Measurements from ENCODE around the gene CPTP. TPM values are rescaled to one million over a fixed set of nuclear protein-coding genes. Genes with fewer than 3 reads are reported as not detected.

CPTP gene
- total RNA-seq, 6 experiments from 2014 or later = 24.6 to 31.5 (median 26.6) TPM

DNA sequence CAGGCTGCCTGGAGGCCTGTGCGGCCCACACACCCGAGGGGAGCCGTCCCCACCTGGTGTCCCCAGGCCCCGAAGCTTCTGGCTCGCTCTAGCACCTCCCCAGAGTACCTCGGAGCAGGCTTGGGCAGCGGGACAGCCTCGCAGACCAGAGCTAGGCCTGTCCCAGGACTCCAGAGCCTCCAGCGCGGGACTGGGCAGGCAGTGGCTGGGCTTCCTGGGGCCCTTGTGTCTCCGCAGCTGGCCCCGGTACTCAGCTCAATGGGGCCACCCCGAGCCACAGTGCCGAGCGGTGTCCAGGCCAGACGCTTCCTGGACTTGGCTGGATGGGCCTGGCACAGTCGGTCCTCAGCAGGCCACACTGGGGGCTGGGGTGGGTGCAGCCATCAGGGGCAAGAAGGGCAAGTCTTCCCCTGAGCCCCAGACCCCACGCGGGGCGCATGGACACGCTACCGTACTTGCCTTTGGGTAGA is 39.5 kb upstream of the CPTP start:
- Mint-ChIP-seq H3K36me3 (ENCODE audit: low read depth) (no peaks in the 10 kb centered on the region), H3K4me1 (ENCODE audit: low read depth) (peaks cover 15% of the 10 kb centered on the region), H3K4me3 (no peak overlapping the region), H3K27me3 (ENCODE audit: insufficient read depth) (peaks cover 4% of the 10 kb centered on the region; the same call in 1 of the 2 replicates), H3K27ac (no peak overlapping the region), H3K9me3 (no peaks in the 10 kb centered on the region)
- DNase-seq = no peak
- TF ChIP-seq, protein P1, sequence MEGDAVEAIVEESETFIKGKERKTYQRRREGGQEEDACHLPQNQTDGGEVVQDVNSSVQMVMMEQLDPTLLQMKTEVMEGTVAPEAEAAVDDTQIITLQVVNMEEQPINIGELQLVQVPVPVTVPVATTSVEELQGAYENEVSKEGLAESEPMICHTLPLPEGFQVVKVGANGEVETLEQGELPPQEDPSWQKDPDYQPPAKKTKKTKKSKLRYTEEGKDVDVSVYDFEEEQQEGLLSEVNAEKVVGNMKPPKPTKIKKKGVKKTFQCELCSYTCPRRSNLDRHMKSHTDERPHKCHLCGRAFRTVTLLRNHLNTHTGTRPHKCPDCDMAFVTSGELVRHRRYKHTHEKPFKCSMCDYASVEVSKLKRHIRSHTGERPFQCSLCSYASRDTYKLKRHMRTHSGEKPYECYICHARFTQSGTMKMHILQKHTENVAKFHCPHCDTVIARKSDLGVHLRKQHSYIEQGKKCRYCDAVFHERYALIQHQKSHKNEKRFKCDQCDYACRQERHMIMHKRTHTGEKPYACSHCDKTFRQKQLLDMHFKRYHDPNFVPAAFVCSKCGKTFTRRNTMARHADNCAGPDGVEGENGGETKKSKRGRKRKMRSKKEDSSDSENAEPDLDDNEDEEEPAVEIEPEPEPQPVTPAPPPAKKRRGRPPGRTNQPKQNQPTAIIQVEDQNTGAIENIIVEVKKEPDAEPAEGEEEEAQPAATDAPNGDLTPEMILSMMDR (IDR thresholded peaks at IDR 0.05) = no peak

DNA sequence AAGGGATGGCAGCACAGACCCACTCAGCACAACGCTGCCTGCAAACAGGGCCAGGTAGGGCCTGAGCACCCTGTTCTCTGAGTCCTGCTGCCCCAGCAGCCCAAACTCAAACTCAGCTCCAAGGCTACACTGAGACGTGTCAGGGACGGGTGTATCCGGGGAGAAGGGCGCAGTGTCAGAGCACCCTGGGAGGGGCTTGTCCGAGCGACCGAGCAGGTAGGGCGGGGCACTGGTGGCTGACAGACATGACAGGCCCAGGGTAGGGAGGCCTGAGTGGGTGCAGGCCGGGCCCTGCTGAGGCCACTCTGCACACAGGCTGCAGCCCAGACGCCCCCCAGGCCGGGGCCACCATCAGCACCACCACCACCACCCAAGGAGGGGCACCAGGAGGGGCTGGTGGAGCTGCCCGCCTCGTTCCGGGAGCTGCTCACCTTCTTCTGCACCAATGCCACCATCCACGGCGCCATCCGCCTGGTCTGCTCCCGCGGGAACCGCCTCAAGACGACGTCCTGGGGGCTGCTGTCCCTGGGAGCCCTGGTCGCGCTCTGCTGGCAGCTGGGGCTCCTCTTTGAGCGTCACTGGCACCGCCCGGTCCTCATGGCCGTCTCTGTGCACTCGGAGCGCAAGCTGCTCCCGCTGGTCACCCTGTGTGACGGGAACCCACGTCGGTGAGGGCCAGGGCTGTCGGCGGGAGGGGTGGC is 38.8 kb upstream of the CPTP start:
- peaks cover 4% of the 10 kb centered on the region; the same call in 1 of the 2 replicates for H3K27me3 Mint-ChIP-seq (ENCODE audit: insufficient read depth)
- H3K9me3 Mint-ChIP-seq = no peaks in the 10 kb centered on the region
- DNase-seq = no peak
- H3K27ac Mint-ChIP-seq = no peak overlapping the region
- H3K4me3 Mint-ChIP-seq = no peak overlapping the region
- H3K36me3 Mint-ChIP-seq (ENCODE audit: low read depth) = no peaks in the 10 kb centered on the region
- peaks cover 15% of the 10 kb centered on the region for H3K4me1 Mint-ChIP-seq (ENCODE audit: low read depth)
- TF ChIP-seq, protein P1 (IDR thresholded peaks at IDR 0.05) = no peak

DNA sequence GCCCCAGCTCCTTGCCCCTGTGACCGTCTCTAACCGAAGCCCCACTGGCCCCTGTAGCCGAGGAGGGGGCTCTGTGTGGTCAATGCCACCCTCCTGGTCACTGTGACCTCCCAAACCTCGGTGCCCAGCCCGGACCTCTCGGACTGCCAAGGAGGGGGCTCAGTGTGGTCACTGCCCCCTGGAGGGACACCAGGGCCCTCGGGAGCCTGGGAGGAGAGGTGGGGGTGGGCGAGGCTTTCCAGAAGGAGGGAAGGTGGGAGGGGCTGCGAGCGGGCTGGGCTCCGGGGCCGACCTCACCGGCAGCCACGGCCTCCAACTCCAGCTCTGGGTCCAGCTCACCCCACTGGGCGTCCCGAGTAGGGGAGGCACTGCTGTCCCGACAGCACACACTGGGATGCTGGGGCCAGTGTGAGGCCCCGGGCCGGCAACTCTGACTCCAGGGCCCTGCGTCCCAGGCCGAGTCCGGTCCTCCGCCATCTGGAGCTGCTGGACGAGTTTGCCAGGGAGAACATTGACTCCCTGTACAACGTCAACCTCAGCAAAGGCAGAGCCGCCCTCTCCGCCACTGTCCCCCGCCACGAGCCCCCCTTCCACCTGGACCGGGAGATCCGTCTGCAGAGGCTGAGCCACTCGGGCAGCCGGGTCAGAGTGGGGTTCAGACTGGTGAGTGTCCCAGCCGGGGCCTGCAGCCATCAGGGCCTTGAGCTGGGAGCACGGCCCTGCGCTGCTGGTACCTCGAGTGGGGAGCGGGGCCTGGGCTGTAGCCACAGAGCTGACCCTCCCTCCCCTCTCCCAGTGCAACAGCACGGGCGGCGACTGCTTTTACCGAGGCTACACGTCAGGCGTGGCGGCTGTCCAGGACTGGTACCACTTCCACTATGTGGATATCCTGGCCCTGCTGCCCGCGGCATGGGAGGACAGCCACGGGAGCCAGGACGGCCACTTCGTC is 38.0 kb upstream of the CPTP start:
- Mint-ChIP-seq H3K4me3 (no peak overlapping the region), H3K9me3 (no peaks in the 10 kb centered on the region), H3K4me1 (ENCODE audit: low read depth) (peaks cover 15% of the 10 kb centered on the region), H3K36me3 (ENCODE audit: low read depth) (no peaks in the 10 kb centered on the region), H3K27ac (no peak overlapping the region), H3K27me3 (ENCODE audit: insufficient read depth) (peaks cover 5% of the 10 kb centered on the region; the same call in 1 of the 2 replicates)
- DNase-seq = no peak
- TF ChIP-seq, protein P1 (IDR thresholded peaks at IDR 0.05) = no peak

DNA sequence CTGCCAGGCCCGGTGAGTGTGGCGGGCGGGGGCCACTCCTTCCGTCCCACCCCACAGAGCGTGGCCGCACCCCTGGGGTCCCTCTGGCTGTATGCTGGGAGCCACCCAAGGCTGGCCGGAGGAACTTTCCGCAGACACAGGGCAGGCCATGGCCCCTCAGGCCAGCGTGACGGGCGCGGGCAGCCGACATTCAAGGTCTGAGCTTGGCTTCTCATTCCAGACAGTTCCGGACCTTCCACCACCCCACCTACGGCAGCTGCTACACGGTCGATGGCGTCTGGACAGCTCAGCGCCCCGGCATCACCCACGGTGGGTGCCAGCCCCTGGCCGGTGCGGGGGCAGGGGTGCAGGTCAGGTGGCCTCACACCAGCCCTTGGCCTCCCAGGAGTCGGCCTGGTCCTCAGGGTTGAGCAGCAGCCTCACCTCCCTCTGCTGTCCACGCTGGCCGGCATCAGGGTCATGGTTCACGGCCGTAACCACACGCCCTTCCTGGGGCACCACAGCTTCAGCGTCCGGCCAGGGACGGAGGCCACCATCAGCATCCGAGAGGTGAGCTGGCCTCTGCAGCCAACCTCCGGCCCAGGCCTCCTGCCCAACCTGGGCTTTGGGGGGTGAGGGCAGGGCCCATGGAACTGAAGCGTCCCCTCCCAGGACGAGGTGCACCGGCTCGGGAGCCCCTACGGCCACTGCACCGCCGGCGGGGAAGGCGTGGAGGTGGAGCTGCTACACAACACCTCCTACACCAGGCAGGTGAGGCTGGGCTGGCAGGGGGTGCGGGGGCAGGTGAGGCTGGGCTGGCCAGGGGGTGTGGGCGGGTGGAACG is 37.1 kb upstream of the CPTP start:
- H3K27ac Mint-ChIP-seq = no peak overlapping the region
- peaks cover 6% of the 10 kb centered on the region for H3K4me1 Mint-ChIP-seq (ENCODE audit: low read depth)
- H3K36me3 Mint-ChIP-seq (ENCODE audit: low read depth) = no peaks in the 10 kb centered on the region
- TF ChIP-seq, protein P1 (IDR thresholded peaks at IDR 0.05) = no peak
- no peak for DNase-seq
- peaks cover 3% of the 10 kb centered on the region; the same call in 1 of the 2 replicates for H3K27me3 Mint-ChIP-seq (ENCODE audit: insufficient read depth)
- H3K9me3 Mint-ChIP-seq = no peaks in the 10 kb centered on the region
- H3K4me3 Mint-ChIP-seq = no peak overlapping the region

DNA sequence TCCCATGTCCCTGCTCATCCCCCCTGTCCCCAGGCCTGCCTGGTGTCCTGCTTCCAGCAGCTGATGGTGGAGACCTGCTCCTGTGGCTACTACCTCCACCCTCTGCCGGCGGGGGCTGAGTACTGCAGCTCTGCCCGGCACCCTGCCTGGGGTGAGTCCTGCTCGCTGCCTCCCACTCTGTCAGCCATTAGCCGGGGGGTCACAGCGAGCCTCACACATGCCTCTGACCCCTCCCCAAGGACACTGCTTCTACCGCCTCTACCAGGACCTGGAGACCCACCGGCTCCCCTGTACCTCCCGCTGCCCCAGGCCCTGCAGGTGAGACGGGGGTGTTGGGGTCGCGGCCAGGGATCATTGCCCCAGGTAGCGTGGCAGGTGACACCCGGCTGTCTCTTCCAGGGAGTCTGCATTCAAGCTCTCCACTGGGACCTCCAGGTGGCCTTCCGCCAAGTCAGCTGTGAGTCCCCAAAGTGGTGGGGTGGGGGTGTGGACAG is 34.3 kb upstream of the CPTP start:
- Mint-ChIP-seq H3K27me3 (ENCODE audit: insufficient read depth) (peaks cover 1% of the 10 kb centered on the region), H3K9me3 (no peaks in the 10 kb centered on the region), H3K4me1 (ENCODE audit: low read depth) (no peaks in the 10 kb centered on the region), H3K27ac (no peak overlapping the region), H3K4me3 (no peak overlapping the region), H3K36me3 (ENCODE audit: low read depth) (no peaks in the 10 kb centered on the region)
- TF ChIP-seq, protein P1 (IDR thresholded peaks at IDR 0.05) = peak; percentile 76
- DNase-seq = peak; percentile 42

All from HFFc6 (cell line).